OCI-LY7 (cell line): ENCODE data around the gene CAMK1G.

Source experiments
- EZH2phosphoT487 ChIP-seq: fragments of 200-600 bp; sonication (generic); IDR thresholded peaks from 2 replicates; pipeline ENCODE4 v1.6.1; 2018; ENCODE audit warnings: low read depth, borderline replicate concordance, mild to moderate bottlenecking, mixed run types, antibody characterized with exemption, low read length, moderate library complexity, mixed read lengths
- TF ChIP-seq, protein P1 (sequence below): fragments of 200-600 bp; sonication (generic); conservative IDR thresholded peaks from 2 replicates; pipeline ENCODE4 v1.5.1; 2014; ENCODE audit warnings: mild to moderate bottlenecking, antibody characterized with exemption, low read length, moderate library complexity, mixed read lengths

DNA sequence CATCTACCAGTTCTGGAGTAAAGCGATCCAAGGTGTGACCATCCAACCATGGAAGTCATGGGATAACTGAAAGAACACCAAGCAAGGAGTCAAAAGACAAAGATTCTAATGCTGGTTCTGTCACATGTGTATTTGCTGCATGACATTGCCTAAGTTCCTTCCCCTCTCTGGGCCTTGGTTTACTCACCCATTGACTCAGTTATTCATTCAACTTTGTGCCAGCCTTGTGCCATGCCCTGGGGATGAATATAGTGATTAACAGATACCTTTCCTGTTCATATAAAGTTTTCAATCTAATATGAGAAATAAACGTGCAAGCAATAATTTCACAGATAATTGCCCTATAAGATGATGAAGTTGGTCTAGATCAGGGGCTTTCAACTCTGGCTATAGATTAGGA, 33.0 kb upstream of the CAMK1G start:
- TF ChIP-seq, protein P1, sequence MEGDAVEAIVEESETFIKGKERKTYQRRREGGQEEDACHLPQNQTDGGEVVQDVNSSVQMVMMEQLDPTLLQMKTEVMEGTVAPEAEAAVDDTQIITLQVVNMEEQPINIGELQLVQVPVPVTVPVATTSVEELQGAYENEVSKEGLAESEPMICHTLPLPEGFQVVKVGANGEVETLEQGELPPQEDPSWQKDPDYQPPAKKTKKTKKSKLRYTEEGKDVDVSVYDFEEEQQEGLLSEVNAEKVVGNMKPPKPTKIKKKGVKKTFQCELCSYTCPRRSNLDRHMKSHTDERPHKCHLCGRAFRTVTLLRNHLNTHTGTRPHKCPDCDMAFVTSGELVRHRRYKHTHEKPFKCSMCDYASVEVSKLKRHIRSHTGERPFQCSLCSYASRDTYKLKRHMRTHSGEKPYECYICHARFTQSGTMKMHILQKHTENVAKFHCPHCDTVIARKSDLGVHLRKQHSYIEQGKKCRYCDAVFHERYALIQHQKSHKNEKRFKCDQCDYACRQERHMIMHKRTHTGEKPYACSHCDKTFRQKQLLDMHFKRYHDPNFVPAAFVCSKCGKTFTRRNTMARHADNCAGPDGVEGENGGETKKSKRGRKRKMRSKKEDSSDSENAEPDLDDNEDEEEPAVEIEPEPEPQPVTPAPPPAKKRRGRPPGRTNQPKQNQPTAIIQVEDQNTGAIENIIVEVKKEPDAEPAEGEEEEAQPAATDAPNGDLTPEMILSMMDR = no peak
- no peak for TF ChIP-seq EZH2phosphoT487
